ENCODE measurements around the gene NAGS.

The NAGS gene

DNA sequence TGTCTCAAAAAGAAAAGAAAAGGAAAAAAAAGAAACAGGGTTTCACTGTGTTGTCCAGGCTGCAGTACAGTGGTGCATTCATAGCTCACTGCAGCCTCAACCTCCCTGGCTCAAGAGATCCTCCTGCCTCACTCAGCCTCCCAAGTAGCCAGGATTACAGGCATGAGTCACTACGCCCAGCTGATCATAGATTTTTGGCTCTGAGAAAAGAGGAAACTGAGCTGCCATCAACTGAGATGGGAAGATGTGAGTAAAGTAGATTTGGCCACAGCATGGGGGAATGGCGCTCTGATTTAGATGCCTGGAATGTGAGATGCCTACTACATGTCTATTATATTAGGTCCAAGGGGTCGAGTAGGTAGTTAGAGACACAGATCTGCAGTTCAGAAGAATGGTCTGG is 5.9 kb upstream of the NAGS start:
- DNase-seq (ENCODE audit: low read depth): no peak
- no peak overlapping the region for H3K4me3 ChIP-seq (ENCODE audit: low read depth, low read length)
- TF ChIP-seq, protein P1, sequence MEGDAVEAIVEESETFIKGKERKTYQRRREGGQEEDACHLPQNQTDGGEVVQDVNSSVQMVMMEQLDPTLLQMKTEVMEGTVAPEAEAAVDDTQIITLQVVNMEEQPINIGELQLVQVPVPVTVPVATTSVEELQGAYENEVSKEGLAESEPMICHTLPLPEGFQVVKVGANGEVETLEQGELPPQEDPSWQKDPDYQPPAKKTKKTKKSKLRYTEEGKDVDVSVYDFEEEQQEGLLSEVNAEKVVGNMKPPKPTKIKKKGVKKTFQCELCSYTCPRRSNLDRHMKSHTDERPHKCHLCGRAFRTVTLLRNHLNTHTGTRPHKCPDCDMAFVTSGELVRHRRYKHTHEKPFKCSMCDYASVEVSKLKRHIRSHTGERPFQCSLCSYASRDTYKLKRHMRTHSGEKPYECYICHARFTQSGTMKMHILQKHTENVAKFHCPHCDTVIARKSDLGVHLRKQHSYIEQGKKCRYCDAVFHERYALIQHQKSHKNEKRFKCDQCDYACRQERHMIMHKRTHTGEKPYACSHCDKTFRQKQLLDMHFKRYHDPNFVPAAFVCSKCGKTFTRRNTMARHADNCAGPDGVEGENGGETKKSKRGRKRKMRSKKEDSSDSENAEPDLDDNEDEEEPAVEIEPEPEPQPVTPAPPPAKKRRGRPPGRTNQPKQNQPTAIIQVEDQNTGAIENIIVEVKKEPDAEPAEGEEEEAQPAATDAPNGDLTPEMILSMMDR (IDR thresholded peaks at IDR 0.05; ENCODE audit: control insufficient read depth, extremely low read depth, insufficient read depth): no peak

DNA sequence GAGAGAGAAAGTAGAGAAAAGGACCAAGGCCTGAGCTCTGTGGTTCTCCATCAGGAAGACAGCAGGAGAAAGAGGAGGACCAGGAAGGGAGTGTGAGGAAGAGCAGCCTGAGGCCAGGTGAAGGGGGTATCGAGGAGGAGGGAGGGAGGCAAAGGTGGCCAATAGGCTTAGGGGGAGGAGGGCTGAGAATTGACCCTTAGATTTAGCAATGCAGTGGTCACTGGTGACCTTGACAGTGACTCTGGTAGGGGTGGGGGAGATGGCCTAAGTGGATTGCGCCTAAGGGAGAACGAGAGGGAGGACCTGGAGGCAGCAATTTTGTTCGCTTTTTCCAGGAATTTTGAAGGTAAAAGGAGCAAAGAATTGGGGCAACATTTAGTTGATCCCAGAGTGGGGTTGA is 5.4 kb upstream of the NAGS start:
- no peak for DNase-seq (ENCODE audit: low read depth)
- TF ChIP-seq, protein P1 (IDR thresholded peaks at IDR 0.05; ENCODE audit: control insufficient read depth, extremely low read depth, insufficient read depth): no peak
- H3K4me3 ChIP-seq (ENCODE audit: low read depth, low read length): no peak overlapping the region

DNA sequence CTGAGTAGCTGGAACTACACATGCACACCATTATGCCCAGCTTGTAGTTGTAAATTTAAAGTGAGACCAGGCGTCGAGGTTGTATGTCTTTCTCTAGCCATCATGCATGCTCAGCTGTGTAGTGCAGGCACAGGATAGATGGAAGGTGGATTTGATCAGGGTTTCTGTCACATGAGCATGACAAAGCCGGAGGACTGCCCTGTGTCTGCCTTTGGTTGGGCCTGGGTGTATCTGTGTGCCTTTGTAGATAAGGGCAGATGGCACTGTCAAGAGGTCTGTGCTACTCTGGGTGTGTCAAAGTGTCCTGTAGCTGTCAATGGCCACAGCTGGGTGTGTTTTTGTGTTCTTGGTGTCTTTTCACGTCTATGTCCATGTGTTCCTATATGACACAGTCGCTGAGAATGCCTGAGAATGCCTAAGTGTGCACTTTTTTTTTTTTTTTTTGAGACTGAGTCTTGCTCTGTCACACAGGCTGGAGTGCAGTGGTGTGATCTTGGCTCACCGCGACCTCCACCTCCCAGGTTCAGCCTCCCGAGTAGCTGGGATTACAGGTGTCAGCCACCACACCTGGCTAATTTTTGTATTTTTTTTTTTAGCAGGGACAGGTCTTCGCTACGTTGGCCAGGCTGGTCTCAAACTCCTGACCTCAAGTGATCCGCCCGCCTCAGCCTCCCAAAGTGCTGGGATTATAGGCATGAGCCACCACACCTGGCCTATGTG is 4.1 kb upstream of the NAGS start:
- TF ChIP-seq, protein P1 (IDR thresholded peaks at IDR 0.05; ENCODE audit: control insufficient read depth, extremely low read depth, insufficient read depth): no peak
- no peak overlapping the region for H3K4me3 ChIP-seq (ENCODE audit: low read depth, low read length)
- no peak for DNase-seq (ENCODE audit: low read depth)

DNA sequence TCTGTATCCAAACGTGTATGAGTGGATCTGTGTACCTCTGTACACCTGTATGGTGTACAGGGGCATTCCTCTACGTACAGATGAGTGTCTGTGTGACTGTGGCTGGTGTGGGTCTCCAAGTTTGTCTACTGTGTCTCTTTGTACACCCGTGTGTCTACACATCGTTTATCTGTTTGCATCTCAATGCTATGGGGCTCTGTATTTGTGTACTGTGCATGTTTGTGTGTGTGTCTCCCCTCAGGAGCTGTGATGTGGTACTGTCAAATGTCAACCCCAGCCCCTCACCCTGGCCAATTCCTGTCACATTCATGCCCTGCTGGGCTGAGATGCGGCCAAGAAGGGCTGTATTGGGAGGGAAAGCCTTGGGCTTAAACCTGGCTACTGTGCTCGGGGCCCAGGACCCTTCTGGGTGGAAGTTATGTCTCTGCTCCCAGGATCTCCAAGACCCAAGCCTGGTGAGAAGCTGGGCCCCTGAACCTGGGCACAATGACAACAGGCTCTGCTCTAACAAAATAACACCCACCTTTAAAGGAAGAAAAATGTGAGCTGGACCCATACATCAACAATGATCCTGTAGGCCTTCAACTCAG is 3.5 kb upstream of the NAGS start:
- H3K4me3 ChIP-seq (ENCODE audit: low read depth, low read length): no peak overlapping the region
- no peak for DNase-seq (ENCODE audit: low read depth)
- TF ChIP-seq, protein P1 (IDR thresholded peaks at IDR 0.05; ENCODE audit: control insufficient read depth, extremely low read depth, insufficient read depth): no peak

DNA sequence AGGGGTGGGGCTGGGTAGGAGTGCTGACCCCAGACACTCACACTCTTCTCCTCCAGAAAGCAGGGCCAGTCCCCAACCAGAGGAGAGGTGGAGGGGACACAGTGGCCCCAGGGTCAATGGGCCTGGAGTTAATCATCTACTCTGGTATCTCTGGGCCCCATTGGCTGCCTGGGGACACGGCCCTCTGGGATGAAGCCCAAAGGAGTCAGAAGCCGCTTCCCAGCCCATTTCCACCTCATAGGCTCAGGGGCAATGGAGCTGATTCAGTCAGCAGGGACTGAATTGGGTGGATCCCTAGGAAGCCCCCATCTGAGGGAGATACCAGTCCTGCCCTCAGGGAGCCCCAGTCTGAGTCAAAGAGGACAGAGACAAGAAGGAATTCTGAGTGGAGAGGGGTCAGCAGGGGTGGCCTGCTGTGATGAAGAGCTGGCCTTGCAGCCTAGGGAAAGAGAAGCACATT is 2.9 kb upstream of the NAGS start:
- no peak for DNase-seq (ENCODE audit: low read depth)
- no peak overlapping the region for H3K4me3 ChIP-seq (ENCODE audit: low read depth, low read length)
- TF ChIP-seq, protein P1 (IDR thresholded peaks at IDR 0.05; ENCODE audit: control insufficient read depth, extremely low read depth, insufficient read depth): no peak

DNA sequence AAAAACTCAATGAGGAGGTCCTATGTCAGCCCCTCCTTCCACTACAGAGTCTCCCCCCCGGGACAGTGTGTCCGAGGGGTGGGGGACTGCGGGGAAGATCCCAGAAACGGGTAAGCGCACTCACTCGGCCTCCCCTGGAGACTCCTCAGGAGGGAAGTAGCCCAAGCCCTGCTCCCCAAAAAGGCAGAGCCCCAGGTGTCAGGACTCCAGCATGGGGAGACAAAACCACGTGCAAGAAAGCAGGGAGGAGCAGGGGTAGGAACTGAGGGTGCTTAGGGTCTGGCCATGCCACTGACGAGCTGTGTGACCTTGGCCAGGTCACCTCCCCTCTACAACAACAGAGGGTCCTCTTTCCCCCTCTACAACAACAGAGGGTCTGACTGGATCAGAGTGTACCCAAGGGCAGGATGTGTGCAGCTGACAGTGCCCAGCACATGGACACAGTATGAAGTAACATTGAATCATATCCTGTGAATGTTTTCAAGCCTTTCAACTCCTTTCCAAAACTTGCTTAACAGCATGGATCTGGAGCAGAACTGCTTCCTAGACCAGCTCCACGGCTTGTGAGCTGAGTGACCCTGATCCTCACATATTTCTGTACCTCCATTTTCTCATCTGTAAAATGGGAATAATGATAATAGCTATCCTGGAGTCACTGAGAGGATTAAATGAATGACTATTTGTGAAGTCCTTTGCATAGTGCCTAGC is 2.1 kb upstream of the NAGS start:
- DNase-seq (ENCODE audit: low read depth): no peak
- no peak overlapping the region for H3K4me3 ChIP-seq (ENCODE audit: low read depth, low read length)
- TF ChIP-seq, protein P1 (IDR thresholded peaks at IDR 0.05; ENCODE audit: control insufficient read depth, extremely low read depth, insufficient read depth): no peak
